GM12878 (cell line): ENCODE measurements around the gene MAFG. TPM values are rescaled to one million over a fixed set of nuclear protein-coding genes. Genes with fewer than 3 reads are reported as not detected.

ENCODE experiments used
- BHLHE40 ChIP-seq, 2 experiments: fragments of 450-650 bp in 1 of 2; IDR thresholded peaks; 2 replicates each; pipeline ENCODE4 v1.6.1; 2011 to 2017; ENCODE audit warnings: low read depth in 2 of 2, borderline replicate concordance in 1 of 2, improper control_type of control experiment in 1 of 2, low read length in 1 of 2, mild to moderate bottlenecking in 1 of 2
- BRCA1 ChIP-seq: IDR thresholded peaks from 2 replicates; pipeline ENCODE4 v1.6.1; 2011; ENCODE audit warnings: low read depth, low read length, improper control_type of control experiment
- CTCF ChIP-seq, 3 experiments: IDR thresholded peaks in 2 of 3; conservative IDR thresholded peaks in 1 of 3; 2 replicates each; pipeline ENCODE4 v1.5.1; 2011; ENCODE audit warnings: low read depth in 3 of 3, low read length in 3 of 3, mild to moderate bottlenecking in 3 of 3, control low read depth in 2 of 3, moderate library complexity in 2 of 3, inconsistent platforms in 1 of 3, mixed read lengths in 1 of 3; ENCODE audit not compliant: control insufficient read depth in 2 of 3, insufficient read depth in 1 of 3; ENCODE audit errors: extremely low read depth in 1 of 3
- EGR1 ChIP-seq, 2 experiments: IDR thresholded peaks; 1 replicate in 1 of 2; 2 replicates in 1 of 2; pipeline ENCODE4 v1.6.1; 2011 to 2012; ENCODE audit warnings: low read depth in 2 of 2, low read length in 2 of 2, borderline replicate concordance in 1 of 2, mild to moderate bottlenecking in 1 of 2, moderate library complexity in 1 of 2
- ESRRA ChIP-seq: IDR thresholded peaks from 2 replicates; pipeline ENCODE4 v1.6.1; 2012; ENCODE audit warnings: mild to moderate bottlenecking, low read length, improper control_type of control experiment
- HDAC2 ChIP-seq: fragments of 200-600 bp; sonication (generic); IDR thresholded peaks from 2 replicates; pipeline ENCODE4 v1.6.1; 2017
- IRF4 ChIP-seq: IDR thresholded peaks from 2 replicates; pipeline ENCODE4 v1.6.1; 2011; ENCODE audit warnings: low read depth, low read length
- LARP7 ChIP-seq: fragments of 450-650 bp; IDR thresholded peaks from 2 replicates; pipeline ENCODE4 v1.6.1; 2017; ENCODE audit warnings: mild to moderate bottlenecking
- NKRF ChIP-seq: fragments of 450-650 bp; conservative IDR thresholded peaks from 2 replicates; pipeline ENCODE4 v1.6.1; 2017; ENCODE audit warnings: mild to moderate bottlenecking, moderate library complexity
- NRF1 ChIP-seq: conservative IDR thresholded peaks from 2 replicates; pipeline ENCODE4 v1.6.1; 2011; ENCODE audit warnings: mild to moderate bottlenecking, low read depth, low read length, improper control_type of control experiment
- POLR2A ChIP-seq: IDR thresholded peaks from 2 replicates; pipeline ENCODE4 v1.6.1; 2011; ENCODE audit warnings: low read depth, mild to moderate bottlenecking, low read length
- TCF12 ChIP-seq: IDR thresholded peaks from 2 replicates; pipeline ENCODE4 v1.6.1; 2011; ENCODE audit warnings: low read depth, mild to moderate bottlenecking, low read length
- USF1 ChIP-seq: IDR thresholded peaks from 2 replicates; pipeline ENCODE4 v1.6.1; 2011; ENCODE audit warnings: borderline replicate concordance, low read depth, mild to moderate bottlenecking, moderate library complexity, mixed read lengths, low read length; ENCODE audit not compliant: insufficient read depth; ENCODE audit errors: extremely low read length
- ZBTB40 ChIP-seq: fragments of 450-650 bp; IDR thresholded peaks from 2 replicates; pipeline ENCODE4 v1.6.1; 2016; ENCODE audit warnings: mild to moderate bottlenecking, moderate library complexity, borderline replicate concordance
- ZNF384 ChIP-seq: IDR thresholded peaks from 2 replicates; pipeline ENCODE4 v1.6.1; 2012; ENCODE audit warnings: low read depth, mild to moderate bottlenecking, low read length, improper control_type of control experiment, borderline replicate concordance
- polyA plus RNA-seq, 11 experiments: library from polyadenylated mRNA; depleted of rRNA in 4 of 11; unstranded in 6 of 11; stranded (reverse) in 5 of 11; fragments of >200 nt; fragmentation: Nextera tagmentation in 4 of 11; fragmentation: Illumina TruSeq in 1 of 11; extraction: Ambion mirVana in 4 of 11; extraction: Trizol in 1 of 11; gene quantifications; 1 replicate in 1 of 11; 2 replicates in 10 of 11; pipeline versions ENCODE4 v1.2.1 to v1.2.3, GENCODE V29; 2011 to 2016; ENCODE audit warnings: inconsistent platforms in 2 of 11, missing spikeins in 2 of 11, low read depth in 1 of 11
- total RNA-seq, 4 experiments: library from RNA; depleted of rRNA in 3 of 4; stranded (reverse); fragments of >200 nt in 3 of 4; fragmentation: Illumina TruSeq in 1 of 4; extraction: Trizol in 1 of 4; gene quantifications; 2 replicates each; pipeline versions ENCODE4 v1.2.1 to v1.2.3, GENCODE V29; 2013 to 2021

The MAFG gene
- total and polyA plus RNA-seq, 10 of the 15 experiments (the other 5 are each of a cell fraction or from before 2014, with no cell fraction given) = 0.48 to 20.1 (median 7.6) TPM

- TF ChIP-seq ZBTB40 (no peak), BHLHE40 (IDR thresholded peaks at IDR 0.05; ENCODE audit: borderline replicate concordance in 1 of 2, low read depth in 2 of 2, low read length in 1 of 2) (peak; percentile 45 to 88; a peak in 2 of 4 replicates), TCF12 (peak; percentile 68; the same call in 1 of the 2 replicates), ZNF384 (no peak), USF1 (peak; percentile 58), IRF4 (no peak), BRCA1 (no peak), HDAC2 (no peak), ESRRA (no peak), NKRF (peak; percentile 42; the same call in 1 of the 2 replicates), EGR1 (IDR thresholded peaks at IDR 0.05; ENCODE audit: borderline replicate concordance in 1 of 2, low read depth in 2 of 2, low read length in 2 of 2) (peak in 1 of 2 experiments; percentile 16; a peak in 1 of 3 replicates), NRF1 (peak; percentile 25; the same call in 1 of the 2 replicates), LARP7 (0 out of 2 replicates have a peak, but pooled peaks have one; percentile 27), POLR2A (peak; percentile 67), CTCF (IDR thresholded peaks at IDR 0.05 in 2 of 3, conservative IDR thresholded peaks at IDR 0.05 in 1 of 3; ENCODE audit: control insufficient read depth in 2 of 3, extremely low read depth in 1 of 3, insufficient read depth in 1 of 3, low read depth in 3 of 3, low read length in 3 of 3) (no peak)
Measured at GRCh38 chr17:81911277-81911961, 16.1 kb downstream of the MAFG start, which contains the start of gene PCYT2 (continued).
